ENCODE data around the gene RNU6-9. TPM values are rescaled to one million over a fixed set of nuclear protein-coding genes. Genes with fewer than 3 reads are reported as not detected.

Gene RNU6-9
- total and polyA plus RNA-seq, 2 experiments from 2014 or later: not detected

DNA sequence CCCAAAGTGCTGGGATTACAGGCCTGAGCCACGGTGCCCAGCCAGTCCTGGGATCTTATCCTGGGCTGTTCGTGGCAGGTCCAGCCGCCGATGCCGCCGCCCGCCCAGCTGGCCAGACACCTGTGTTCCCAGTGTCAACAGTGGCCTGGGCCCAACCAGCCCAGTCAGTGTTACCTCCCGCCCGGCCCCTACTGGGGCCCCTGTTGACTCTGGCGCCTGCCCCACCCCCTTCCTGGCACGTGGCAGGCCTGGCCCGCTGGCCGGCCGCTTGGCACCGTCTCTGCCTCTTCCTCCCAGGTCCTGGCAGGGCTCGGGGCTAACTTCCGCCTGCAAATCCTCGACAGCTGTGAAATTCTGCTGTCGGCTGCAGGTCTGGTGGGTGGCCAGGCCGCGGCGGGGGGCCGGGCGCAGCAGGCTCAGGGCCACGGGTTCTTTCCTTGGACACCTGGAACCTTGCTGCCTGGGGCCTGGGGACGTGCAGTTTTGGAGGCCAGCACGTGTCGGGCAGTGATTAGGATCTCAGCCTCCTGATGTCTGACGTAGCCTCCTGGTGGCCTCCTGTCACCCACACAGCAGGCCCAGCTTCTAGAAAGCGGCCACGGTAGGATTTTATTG lies 41.7 kb downstream of the RNU6-9 start:
- H3K4me1 ChIP-seq (ENCODE audit: low read depth): peaks cover 8% of the 10 kb centered on the region
- no peaks in the 10 kb centered on the region for H3K9me3 ChIP-seq (ENCODE audit: low read depth)
- H3K27ac ChIP-seq: peak overlapping the region; percentile 84
- no peaks in the 10 kb centered on the region for H3K27me3 ChIP-seq
- peak in 1 of 2 donors; percentile 90 for DNase-seq (ENCODE audit: low read depth in 1 of 2, low spot score in 1 of 2)
- TF ChIP-seq, protein P1, sequence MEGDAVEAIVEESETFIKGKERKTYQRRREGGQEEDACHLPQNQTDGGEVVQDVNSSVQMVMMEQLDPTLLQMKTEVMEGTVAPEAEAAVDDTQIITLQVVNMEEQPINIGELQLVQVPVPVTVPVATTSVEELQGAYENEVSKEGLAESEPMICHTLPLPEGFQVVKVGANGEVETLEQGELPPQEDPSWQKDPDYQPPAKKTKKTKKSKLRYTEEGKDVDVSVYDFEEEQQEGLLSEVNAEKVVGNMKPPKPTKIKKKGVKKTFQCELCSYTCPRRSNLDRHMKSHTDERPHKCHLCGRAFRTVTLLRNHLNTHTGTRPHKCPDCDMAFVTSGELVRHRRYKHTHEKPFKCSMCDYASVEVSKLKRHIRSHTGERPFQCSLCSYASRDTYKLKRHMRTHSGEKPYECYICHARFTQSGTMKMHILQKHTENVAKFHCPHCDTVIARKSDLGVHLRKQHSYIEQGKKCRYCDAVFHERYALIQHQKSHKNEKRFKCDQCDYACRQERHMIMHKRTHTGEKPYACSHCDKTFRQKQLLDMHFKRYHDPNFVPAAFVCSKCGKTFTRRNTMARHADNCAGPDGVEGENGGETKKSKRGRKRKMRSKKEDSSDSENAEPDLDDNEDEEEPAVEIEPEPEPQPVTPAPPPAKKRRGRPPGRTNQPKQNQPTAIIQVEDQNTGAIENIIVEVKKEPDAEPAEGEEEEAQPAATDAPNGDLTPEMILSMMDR (IDR thresholded peaks at IDR 0.05; ENCODE audit: low read depth, low read length): no peak
- no peak overlapping the region for H3K4me3 ChIP-seq
- H3K36me3 ChIP-seq: peaks cover 14% of the 10 kb centered on the region

GRCh38 chr19:936175-936546 lies 42.9 kb downstream of the RNU6-9 start:
- no peak for DNase-seq (ENCODE audit: low read depth in 1 of 2, low spot score in 1 of 2)
- H3K9me3 ChIP-seq (ENCODE audit: low read depth): no peaks in the 10 kb centered on the region
- peaks cover 8% of the 10 kb centered on the region for H3K4me1 ChIP-seq (ENCODE audit: low read depth)
- no peak overlapping the region for H3K27ac ChIP-seq
- no peaks in the 10 kb centered on the region for H3K27me3 ChIP-seq
- TF ChIP-seq, protein P1 (IDR thresholded peaks at IDR 0.05; ENCODE audit: low read depth, low read length): no peak
- no peak overlapping the region for H3K4me3 ChIP-seq
- peaks cover 8% of the 10 kb centered on the region for H3K36me3 ChIP-seq

DNA sequence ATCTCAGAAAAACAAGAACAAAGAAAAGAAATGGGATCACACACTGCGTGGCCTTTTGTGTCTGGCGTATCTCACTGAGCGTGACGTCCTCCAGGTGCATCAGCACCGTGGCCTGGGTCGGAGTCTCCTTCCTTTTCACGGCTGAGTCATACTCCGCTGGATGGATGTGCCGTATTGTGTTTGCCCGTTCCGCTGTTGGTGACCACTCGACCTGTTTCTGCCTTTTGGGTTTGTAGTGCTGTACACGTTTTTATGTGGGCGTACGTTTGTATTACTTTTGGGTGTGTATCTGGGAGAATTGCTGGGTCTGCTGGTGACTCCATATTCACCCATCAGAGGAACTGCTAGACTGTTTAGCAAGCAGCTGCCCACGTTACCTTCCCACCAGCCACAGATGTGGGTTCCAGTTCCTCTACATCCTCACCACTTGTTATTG lies 44.0 kb downstream of the RNU6-9 start:
- TF ChIP-seq, protein P1 (IDR thresholded peaks at IDR 0.05; ENCODE audit: low read depth, low read length): no peak
- H3K36me3 ChIP-seq: peaks cover 3% of the 10 kb centered on the region
- H3K27ac ChIP-seq: no peak overlapping the region
- no peak overlapping the region for H3K4me3 ChIP-seq
- H3K4me1 ChIP-seq (ENCODE audit: low read depth): peaks cover 8% of the 10 kb centered on the region
- no peak for DNase-seq (ENCODE audit: low read depth in 1 of 2, low spot score in 1 of 2)
- no peaks in the 10 kb centered on the region for H3K9me3 ChIP-seq (ENCODE audit: low read depth)
- H3K27me3 ChIP-seq: no peaks in the 10 kb centered on the region

DNA sequence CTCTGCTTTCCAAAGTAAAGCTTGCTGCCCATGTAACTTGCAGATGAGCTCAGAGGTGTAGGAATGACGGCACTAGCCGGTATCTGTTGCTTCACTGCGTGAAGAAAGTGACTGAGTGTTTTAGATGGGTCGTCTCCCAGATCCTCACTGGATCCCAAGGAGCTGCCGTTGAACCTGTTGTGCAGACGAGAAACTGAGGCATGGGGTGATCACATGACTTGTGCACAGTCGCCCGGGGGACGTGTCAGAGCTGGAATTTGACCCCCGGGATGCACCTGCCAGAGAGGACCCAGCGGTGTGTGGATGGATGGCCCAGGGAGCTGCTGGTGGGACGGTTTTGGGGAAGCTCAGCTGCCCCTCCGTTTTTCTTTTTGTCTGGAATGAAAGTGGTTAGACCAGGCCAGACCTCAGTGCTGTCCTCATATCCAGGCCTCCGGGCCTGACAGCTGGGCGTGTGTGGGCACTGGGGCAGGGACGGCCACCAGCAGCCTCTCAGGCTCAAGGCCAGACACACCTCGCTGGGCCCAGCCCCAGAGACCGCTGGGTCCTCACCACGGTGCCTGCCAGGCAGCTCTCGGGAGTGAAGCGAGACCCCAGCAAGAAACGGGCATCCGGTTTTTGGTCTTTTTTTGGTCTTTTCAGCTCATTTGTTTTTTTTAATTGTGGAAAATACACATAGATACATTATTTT lies 45.1 kb downstream of the RNU6-9 start:
- Histone ChIP-seq H3K27ac (peak overlapping the region; percentile 34), H3K4me3 (no peak overlapping the region), H3K36me3 (peaks cover 3% of the 10 kb centered on the region), H3K9me3 (ENCODE audit: low read depth) (no peaks in the 10 kb centered on the region), H3K27me3 (no peaks in the 10 kb centered on the region), H3K4me1 (ENCODE audit: low read depth) (no peaks in the 10 kb centered on the region)
- TF ChIP-seq, protein P1 (IDR thresholded peaks at IDR 0.05; ENCODE audit: low read depth, low read length): no peak
- no peak for DNase-seq (ENCODE audit: low read depth in 1 of 2, low spot score in 1 of 2)

GRCh38 chr19:939439-939838 lies 46.2 kb downstream of the RNU6-9 start:
- no peak overlapping the region for H3K27ac ChIP-seq
- peaks cover 7% of the 10 kb centered on the region for H3K36me3 ChIP-seq
- no peaks in the 10 kb centered on the region for H3K4me1 ChIP-seq (ENCODE audit: low read depth)
- no peak for DNase-seq (ENCODE audit: low read depth in 1 of 2, low spot score in 1 of 2)
- TF ChIP-seq, protein P1 (IDR thresholded peaks at IDR 0.05; ENCODE audit: low read depth, low read length): no peak
- no peaks in the 10 kb centered on the region for H3K27me3 ChIP-seq
- H3K4me3 ChIP-seq: no peak overlapping the region
- no peaks in the 10 kb centered on the region for H3K9me3 ChIP-seq (ENCODE audit: low read depth)
